ENCODE measurements around the gene LYSMD3.

Gene LYSMD3

GRCh38 chr5:90479611-90480385, 49.6 kb downstream of the LYSMD3 start:
- no peak for DNase-seq (ENCODE audit: low spot score)

- DNase-seq (ENCODE audit: low spot score), result no peak
These were observed 51.7 kb downstream of the LYSMD3 start for GRCh38 chr5:90477621-90478215.

GRCh38 chr5:90477073-90477472, 52.3 kb downstream of the LYSMD3 start:
- no peak for DNase-seq (ENCODE audit: low spot score)

- DNase-seq (ENCODE audit: low spot score), result no peak
These were observed 53.0 kb downstream of the LYSMD3 start for GRCh38 chr5:90476391-90476790.

GRCh38 chr5:90475436-90475980, 53.9 kb downstream of the LYSMD3 start:
- no peak for DNase-seq (ENCODE audit: low spot score)

GRCh38 chr5:90474235-90475107, 54.9 kb downstream of the LYSMD3 start, which contains the start of the genes MBLAC2 and POLR3G:
Gene MBLAC2, minus strand, starts transcription at chr5:90474771. Its CDS starts 479 bp downstream, at chr5:90474292.
Gene POLR3G, plus strand, starts transcription at chr5:90474864. Its CDS starts 10,704 bp downstream, at chr5:90485568.
- DNase-seq (ENCODE audit: low spot score), result peak; percentile 76

- no peak for DNase-seq (ENCODE audit: low spot score)
These were observed 55.8 kb downstream of the LYSMD3 start for GRCh38 chr5:90473396-90474234.

GRCh38 chr5:90472783-90473395, 56.5 kb downstream of the LYSMD3 start:
- DNase-seq (ENCODE audit: low spot score), result no peak
